Stomach (tissue), 9 donors: Measurements from ENCODE around the gene C3. TPM values are rescaled to one million over a fixed set of nuclear protein-coding genes. Genes with fewer than 3 reads are reported as not detected.

Experiments used
- DNase-seq, 2 donors: peaks; one replicate each; pipeline versions ENCODE4 v3.0.0 to v3.0.0-alpha.2; 2013 to 2019
- H3K27ac ChIP-seq, 5 donors: fragments of 200-600 bp in 4 of 5; sonication (generic) in 4 of 5; one replicate each; pipeline ENCODE4 v1.5.1; 2013 to 2019; ENCODE audit warnings: mild to moderate bottlenecking in 1 of 5, moderate library complexity in 1 of 5
- H3K27me3 ChIP-seq, 3 donors: fragments of 200-600 bp; sonication (generic); one replicate each; pipeline ENCODE4 v1.5.1; 2017 to 2019; ENCODE audit warnings: mixed run types in 1 of 3
- H3K36me3 ChIP-seq, 4 donors: fragments of 200-600 bp; sonication (generic); 1 replicate in 3 of 4; 2 replicates in 1 of 4; pipeline ENCODE4 v1.5.1; 2016 to 2019
- H3K4me1 ChIP-seq, 4 donors: fragments of 200-600 bp; sonication (generic); one replicate each; pipeline ENCODE4 v1.5.1; 2016 to 2019
- H3K4me3 ChIP-seq, 4 donors: fragments of 200-600 bp; sonication (generic) in 3 of 4; one replicate each; pipeline ENCODE4 v1.5.1; 2016 to 2019; ENCODE audit warnings: mild to moderate bottlenecking in 1 of 4
- H3K9me3 ChIP-seq, 4 donors: fragments of 200-600 bp; sonication (generic); one replicate each; pipeline ENCODE4 v1.5.1; 2016 to 2019
- EP300 ChIP-seq: sonication (generic); formaldehyde crosslinking; IDR thresholded peaks from one replicate; pipeline ENCODE4 v1.6.1; 2017; ENCODE audit warnings: antibody characterized with exemption
- POLR2A ChIP-seq, 4 donors: fragments of 450-650 bp; IDR thresholded peaks; one replicate each; pipeline ENCODE4 v1.6.1; 2016; ENCODE audit warnings: antibody characterized with exemption in 4 of 4, control low read depth in 2 of 4, mild to moderate bottlenecking in 1 of 4, moderate library complexity in 1 of 4
- POLR2AphosphoS5 ChIP-seq, 3 donors: sonication (generic); formaldehyde crosslinking; IDR thresholded peaks; one replicate each; pipeline ENCODE4 v1.6.1; 2016; ENCODE audit warnings: antibody characterized with exemption in 3 of 3
- WGBS, 5 donors: extraction: QIAGEN DNeasy Blood & Tissue Kit in 3 of 5; methylation state at CpG; one replicate each; pipeline versions ENCODE4 v1.1.5 to v1.1.7; 2013 to 2018; 5-methylcytosine and 5-hydroxymethylcytosine counted together
- intact Hi-C: fragments of 100-400 bp; cut with DNase I; formaldehyde crosslinking; loops from one replicate; pipeline ENCODE4 v1.15.1; 2023; ENCODE audit warnings: low total_unique reads
- polyA plus RNA-seq, 3 donors: library from polyadenylated mRNA; stranded (reverse); fragments of 200-250 nt; gene quantifications; one replicate each; pipeline ENCODE4 v1.2.3, GENCODE V29; 2013
- total RNA-seq, 5 donors: library from RNA; depleted of rRNA; stranded (reverse); fragments of >200 nt; gene quantifications; one replicate each; pipeline versions ENCODE4 v1.1.0 to v1.2.3, GENCODE V29; 2014 to 2016
- TF ChIP-seq, protein P1 (sequence below), 7 experiments: fragments of 450-650 bp in 4 of 7; fragments of 200-600 bp in 3 of 7; sonication (generic) in 3 of 7; IDR thresholded peaks; one replicate each; pipeline ENCODE4 v1.5.1; 2016 to 2019; ENCODE audit warnings: antibody characterized with exemption in 7 of 7, control low read depth in 2 of 7, mild to moderate bottlenecking in 1 of 7
- donor health status: healthy with polysubstance abuse.
- donor health status: Bipolar disorder and iron deficiency.
- donor health status: healthy.

Gene C3
- total and polyA plus RNA-seq, 8 donors: 22.8 to 1,672 (median 221) TPM

DNA sequence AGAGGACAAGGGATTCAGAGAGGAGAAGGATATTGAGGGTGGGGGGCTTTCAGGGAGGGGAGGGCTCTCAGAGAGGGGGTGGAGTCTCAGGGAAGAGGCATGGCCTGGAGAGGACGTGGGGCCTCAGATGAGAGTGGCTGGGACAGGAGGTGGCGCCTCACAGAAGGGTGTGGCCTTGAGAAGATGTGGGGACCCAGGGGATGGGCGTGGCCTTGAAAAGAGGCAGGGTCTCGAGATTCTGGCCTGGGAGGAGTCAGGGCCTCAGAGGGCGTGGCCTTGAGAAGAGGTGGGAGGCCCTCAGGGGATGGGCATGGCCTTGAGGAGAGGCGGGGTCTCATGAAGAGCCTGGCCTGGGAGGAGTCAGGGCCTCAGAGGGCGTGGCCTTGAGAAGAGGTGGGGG lies 26.8 kb downstream of the C3 start:
- TF ChIP-seq POLR2AphosphoS5 (IDR thresholded peaks at IDR 0.05): no peak
- no peak for TF ChIP-seq POLR2A (IDR thresholded peaks at IDR 0.05)
- TF ChIP-seq, protein P1, sequence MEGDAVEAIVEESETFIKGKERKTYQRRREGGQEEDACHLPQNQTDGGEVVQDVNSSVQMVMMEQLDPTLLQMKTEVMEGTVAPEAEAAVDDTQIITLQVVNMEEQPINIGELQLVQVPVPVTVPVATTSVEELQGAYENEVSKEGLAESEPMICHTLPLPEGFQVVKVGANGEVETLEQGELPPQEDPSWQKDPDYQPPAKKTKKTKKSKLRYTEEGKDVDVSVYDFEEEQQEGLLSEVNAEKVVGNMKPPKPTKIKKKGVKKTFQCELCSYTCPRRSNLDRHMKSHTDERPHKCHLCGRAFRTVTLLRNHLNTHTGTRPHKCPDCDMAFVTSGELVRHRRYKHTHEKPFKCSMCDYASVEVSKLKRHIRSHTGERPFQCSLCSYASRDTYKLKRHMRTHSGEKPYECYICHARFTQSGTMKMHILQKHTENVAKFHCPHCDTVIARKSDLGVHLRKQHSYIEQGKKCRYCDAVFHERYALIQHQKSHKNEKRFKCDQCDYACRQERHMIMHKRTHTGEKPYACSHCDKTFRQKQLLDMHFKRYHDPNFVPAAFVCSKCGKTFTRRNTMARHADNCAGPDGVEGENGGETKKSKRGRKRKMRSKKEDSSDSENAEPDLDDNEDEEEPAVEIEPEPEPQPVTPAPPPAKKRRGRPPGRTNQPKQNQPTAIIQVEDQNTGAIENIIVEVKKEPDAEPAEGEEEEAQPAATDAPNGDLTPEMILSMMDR (IDR thresholded peaks at IDR 0.05): no peak
- TF ChIP-seq EP300: no peak
- WGBS, 5 donors: 72 to 84% (median 78%) methylated on average over 5 to 7 of the region's 7 CpGs
- Histone ChIP-seq H3K27ac (no peak overlapping the region), H3K36me3 (peaks cover 0 to 19% (median 8%) of the 10 kb centered on the region in 4 donors), H3K9me3 (no peaks in the 10 kb centered on the region), H3K27me3 (peaks cover 0 to 13% (median 0%) of the 10 kb centered on the region in 3 donors), H3K4me1 (no peaks in the 10 kb centered on the region), H3K4me3 (no peak overlapping the region)
- intact Hi-C loops: no loop called here
- DNase-seq: no peak

DNA sequence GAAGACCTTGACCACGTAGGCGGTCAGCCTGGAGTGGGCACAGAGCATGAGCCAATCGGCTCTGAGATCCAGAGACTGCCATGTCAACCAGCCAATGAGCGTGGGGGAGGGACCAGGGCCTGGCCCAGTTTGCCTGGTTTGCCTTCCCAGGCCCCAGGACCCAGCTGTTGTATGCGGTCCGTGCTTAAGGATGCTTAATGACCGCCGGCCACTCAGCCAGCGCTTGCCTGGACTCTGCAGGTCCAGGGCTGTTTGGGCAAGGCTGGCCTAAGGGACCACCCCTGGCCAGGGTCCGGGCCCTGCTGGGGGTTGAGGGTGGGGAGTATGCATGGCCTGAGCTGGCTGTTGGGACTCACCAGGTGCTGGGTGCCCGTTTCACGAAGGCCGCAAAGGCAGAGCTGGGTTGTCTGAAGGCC lies 27.4 kb downstream of the C3 start:
- Histone ChIP-seq H3K27ac (no peak overlapping the region), H3K9me3 (no peaks in the 10 kb centered on the region), H3K4me3 (no peak overlapping the region), H3K36me3 (peaks cover 0 to 19% (median 8%) of the 10 kb centered on the region in 4 donors), H3K27me3 (peaks cover 0 to 13% (median 0%) of the 10 kb centered on the region in 3 donors), H3K4me1 (no peaks in the 10 kb centered on the region)
- no peak for DNase-seq
- intact Hi-C loops: no loop called here
- WGBS, 5 donors: 88 to 97% (median 91%) methylated on average over 10 to 13 of the region's 13 CpGs
- TF ChIP-seq, protein P1 (IDR thresholded peaks at IDR 0.05): no peak
- TF ChIP-seq EP300 (no peak), POLR2AphosphoS5 (IDR thresholded peaks at IDR 0.05) (no peak), POLR2A (IDR thresholded peaks at IDR 0.05) (no peak)

DNA sequence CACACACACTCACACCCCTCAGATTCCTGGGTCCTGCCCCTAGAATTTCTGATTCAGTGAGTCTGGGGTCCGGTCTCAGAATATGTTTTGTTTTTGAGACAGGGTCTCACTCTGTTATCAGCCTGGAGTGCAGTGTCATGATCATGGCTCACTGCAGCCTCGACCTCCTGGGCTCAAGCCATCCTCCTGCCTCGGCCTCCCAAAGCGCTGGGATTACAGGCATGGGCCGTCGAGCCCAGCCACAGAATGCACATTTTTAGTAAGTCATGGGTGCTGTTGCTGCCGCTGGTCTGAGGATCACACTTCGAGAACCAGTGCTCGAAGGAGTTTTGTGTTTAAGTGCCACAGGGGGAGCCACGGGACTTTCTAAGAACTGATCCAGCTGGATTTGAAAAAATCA lies 28.4 kb downstream of the C3 start:
- no peak for DNase-seq
- H3K4me1 ChIP-seq: no peaks in the 10 kb centered on the region
- H3K4me3 ChIP-seq: no peak overlapping the region
- peaks cover 0 to 13% (median 0%) of the 10 kb centered on the region in 3 donors for H3K27me3 ChIP-seq
- intact Hi-C loops: no loop called here
- TF ChIP-seq POLR2AphosphoS5 (IDR thresholded peaks at IDR 0.05): no peak
- TF ChIP-seq, protein P1 (IDR thresholded peaks at IDR 0.05): no peak
- H3K36me3 ChIP-seq: peaks cover 0 to 14% (median 8%) of the 10 kb centered on the region in 4 donors
- 82 to 90% (median 88%) methylated on average over 7 to 10 of the region's 10 CpGs for WGBS, 5 donors
- H3K9me3 ChIP-seq: no peaks in the 10 kb centered on the region
- no peak overlapping the region for H3K27ac ChIP-seq

DNA sequence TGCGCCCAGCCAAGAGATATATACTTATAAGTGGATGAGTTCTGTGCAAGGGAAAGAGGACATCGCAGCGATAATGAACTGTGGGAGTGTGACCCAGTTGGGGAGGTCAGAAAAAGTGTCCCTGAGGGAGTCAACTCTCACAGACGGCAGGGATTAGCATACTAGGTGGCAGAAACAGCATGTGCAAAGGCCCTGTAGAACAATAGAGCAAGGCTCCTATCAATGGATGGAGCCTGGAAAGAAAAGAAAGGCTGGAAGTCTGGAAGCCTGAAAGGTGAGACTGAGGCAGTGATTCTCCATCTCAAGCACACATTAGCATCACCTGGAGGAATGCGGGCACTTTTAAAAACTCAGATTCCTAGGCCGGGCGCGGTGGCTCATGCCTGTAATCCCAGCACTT lies 29.1 kb downstream of the C3 start:
- Histone ChIP-seq H3K36me3 (peaks cover 0 to 17% (median 10%) of the 10 kb centered on the region in 4 donors), H3K4me3 (no peak overlapping the region), H3K4me1 (no peaks in the 10 kb centered on the region), H3K27ac (no peak overlapping the region), H3K9me3 (no peaks in the 10 kb centered on the region), H3K27me3 (peaks cover 0 to 13% (median 0%) of the 10 kb centered on the region in 3 donors)
- DNase-seq: no peak
- TF ChIP-seq POLR2AphosphoS5 (IDR thresholded peaks at IDR 0.05) (no peak), POLR2A (IDR thresholded peaks at IDR 0.05) (no peak), EP300 (no peak)
- TF ChIP-seq, protein P1 (IDR thresholded peaks at IDR 0.05): no peak
- intact Hi-C loops: no loop called here
- WGBS, 5 donors: 89 to 97% (median 95%) methylated on average over 8 of the region's 8 CpGs
